Measurements from ENCODE around the gene PMEL. TPM values are rescaled to one million over a fixed set of nuclear protein-coding genes. Genes with fewer than 3 reads are reported as not detected.
"Not testable (repeated sequence)": the region's sequence is repeated elsewhere in the genome, so short reads cannot be mapped to it uniquely, and the experiment has no call there.

PMEL gene
- total and polyA plus RNA-seq, 7 donors = 0.14 to 0.37 (median 0.22) TPM; not detected in 3

DNA sequence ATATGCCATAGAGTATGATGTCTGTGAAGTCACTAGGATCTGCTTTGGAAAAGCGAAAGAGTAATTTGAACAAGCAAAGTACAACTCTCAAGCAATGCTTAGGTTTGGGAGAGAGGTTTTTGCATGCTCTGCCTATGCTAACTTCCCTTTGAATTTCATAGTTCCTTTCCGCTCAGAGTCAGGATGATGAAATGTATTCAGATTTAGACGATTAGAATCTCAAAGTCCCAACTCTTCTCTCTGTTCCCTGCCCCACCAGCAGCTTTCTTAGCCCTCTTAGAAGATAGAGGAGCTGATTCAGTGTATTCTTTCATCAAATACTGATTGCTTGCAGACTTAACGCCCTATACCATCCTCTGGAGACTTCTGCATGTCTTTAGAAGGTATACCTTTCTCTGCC, 19.5 kb upstream of the PMEL start:
- Histone ChIP-seq H3K27ac (no peak overlapping the region), H3K27me3 (ENCODE audit: insufficient read depth in 3 of 3, low read length in 2 of 3) (no peaks in the 10 kb centered on the region), H3K36me3 (ENCODE audit: insufficient read depth in 1 of 2, low read depth in 1 of 2) (peaks cover 5 to 95% of the 10 kb centered on the region in 2 donors), H3K9me3 (no peaks in the 10 kb centered on the region), H3K4me1 (peaks cover 4% of the 10 kb centered on the region), H3K4me3 (no peak overlapping the region)
- 77 to 90% (median 77%) methylated on average over 4 of the region's 4 CpGs for WGBS, 3 donors
- no peak for DNase-seq
- ATAC-seq = no peak
- TF ChIP-seq, protein P1, sequence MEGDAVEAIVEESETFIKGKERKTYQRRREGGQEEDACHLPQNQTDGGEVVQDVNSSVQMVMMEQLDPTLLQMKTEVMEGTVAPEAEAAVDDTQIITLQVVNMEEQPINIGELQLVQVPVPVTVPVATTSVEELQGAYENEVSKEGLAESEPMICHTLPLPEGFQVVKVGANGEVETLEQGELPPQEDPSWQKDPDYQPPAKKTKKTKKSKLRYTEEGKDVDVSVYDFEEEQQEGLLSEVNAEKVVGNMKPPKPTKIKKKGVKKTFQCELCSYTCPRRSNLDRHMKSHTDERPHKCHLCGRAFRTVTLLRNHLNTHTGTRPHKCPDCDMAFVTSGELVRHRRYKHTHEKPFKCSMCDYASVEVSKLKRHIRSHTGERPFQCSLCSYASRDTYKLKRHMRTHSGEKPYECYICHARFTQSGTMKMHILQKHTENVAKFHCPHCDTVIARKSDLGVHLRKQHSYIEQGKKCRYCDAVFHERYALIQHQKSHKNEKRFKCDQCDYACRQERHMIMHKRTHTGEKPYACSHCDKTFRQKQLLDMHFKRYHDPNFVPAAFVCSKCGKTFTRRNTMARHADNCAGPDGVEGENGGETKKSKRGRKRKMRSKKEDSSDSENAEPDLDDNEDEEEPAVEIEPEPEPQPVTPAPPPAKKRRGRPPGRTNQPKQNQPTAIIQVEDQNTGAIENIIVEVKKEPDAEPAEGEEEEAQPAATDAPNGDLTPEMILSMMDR (IDR thresholded peaks at IDR 0.05) = no peak
- intact Hi-C loops (cut with DNase I) = no loop called here

DNA sequence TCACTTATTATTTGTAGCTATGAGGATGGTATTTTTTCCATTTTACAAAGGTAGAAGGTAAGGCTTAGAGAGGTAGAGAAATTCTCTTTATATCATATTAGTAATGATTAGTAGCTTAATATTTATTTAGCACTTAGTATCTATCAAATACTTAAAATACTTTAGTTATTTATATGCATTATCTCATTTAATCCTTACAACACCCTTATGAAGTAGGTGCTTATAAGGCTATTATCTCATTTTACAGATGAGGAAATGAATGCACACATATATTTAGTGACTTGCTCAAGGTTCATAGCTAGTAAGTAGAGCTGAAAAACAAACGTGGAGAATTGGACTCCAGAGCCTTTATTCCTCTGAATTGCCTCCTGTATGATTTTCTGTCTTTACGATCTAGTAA, 19.0 kb upstream of the PMEL start:
- Histone ChIP-seq H3K9me3 (no peaks in the 10 kb centered on the region), H3K4me3 (no peak overlapping the region), H3K36me3 (ENCODE audit: insufficient read depth in 1 of 2, low read depth in 1 of 2) (peaks cover 5 to 94% of the 10 kb centered on the region in 2 donors), H3K27ac (no peak overlapping the region), H3K4me1 (peaks cover 4% of the 10 kb centered on the region), H3K27me3 (ENCODE audit: insufficient read depth in 3 of 3, low read length in 2 of 3) (no peaks in the 10 kb centered on the region)
- WGBS, 3 donors = 58 to 72% (median 68%) methylated on average over 2 of the region's 2 CpGs
- TF ChIP-seq, protein P1 (IDR thresholded peaks at IDR 0.05) = no peak
- intact Hi-C loops (cut with DNase I) = no loop called here
- DNase-seq (no peak), ATAC-seq (no peak)

DNA sequence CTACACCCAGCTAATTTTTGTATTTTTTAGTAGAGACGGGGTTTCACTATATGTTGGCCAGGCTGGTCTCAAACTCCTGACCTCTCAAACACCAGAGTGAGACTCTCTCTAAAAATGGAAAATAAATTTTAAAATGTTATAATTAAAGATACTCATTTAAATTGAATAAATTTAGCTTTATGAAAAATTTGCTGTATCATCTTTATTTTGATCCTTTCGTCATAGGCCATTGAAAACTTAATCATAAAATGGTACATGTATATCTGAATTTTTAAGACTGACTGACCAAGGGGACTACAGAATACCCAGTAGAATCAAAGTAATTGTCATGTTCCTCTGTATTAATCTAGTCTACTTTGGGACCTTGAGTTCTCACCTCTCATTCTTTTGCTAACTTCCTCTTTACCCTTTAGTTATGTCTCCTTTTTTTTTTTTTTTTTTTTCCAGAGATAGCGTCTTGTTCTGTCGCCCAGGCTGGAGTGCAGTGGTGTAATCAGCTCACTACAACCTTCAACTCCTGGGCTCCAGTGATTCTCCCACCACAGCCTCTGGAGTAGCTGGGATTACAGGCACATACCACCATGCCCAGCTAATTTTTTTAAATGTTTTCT, 17.5 kb upstream of the PMEL start:
- ATAC-seq = no peak

DNA sequence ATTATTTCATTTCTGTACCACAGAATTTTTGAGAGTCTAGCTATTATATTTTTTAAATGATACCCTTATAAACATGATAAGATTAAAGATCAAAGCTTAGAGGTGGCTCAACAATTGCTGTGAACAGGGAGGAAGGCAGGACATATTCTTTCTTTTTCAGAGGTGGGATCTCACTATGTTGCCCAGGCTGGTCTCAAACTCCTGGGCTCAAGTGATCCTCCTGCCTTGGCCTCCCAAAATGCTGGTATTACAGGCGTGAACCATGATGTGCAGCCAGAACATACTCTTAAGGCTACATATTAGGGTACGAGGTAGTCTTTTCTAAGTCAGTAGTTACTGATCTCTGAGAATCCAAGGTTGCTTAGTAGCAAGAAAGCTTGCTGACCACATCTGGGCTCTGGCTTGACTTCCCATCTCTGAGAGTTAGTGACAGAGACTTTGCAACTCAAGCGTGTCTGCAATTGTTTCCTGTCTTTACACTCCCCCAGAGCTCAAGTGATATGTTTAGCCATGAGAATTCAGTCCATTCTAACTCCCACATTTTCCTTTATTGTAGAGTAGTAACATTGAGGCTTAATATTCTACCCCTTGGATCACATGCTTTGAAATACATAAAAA, 16.6 kb upstream of the PMEL start:
- H3K4me3 ChIP-seq = no peak overlapping the region
- no peaks in the 10 kb centered on the region for H3K9me3 ChIP-seq
- DNase-seq = no peak
- 70 to 78% (median 74%) methylated on average over 3 of the region's 3 CpGs for WGBS, 3 donors
- H3K4me1 ChIP-seq = peaks cover 10% of the 10 kb centered on the region
- H3K27ac ChIP-seq = no peak overlapping the region
- H3K27me3 ChIP-seq (ENCODE audit: insufficient read depth in 3 of 3, low read length in 2 of 3) = no peaks in the 10 kb centered on the region
- H3K36me3 ChIP-seq (ENCODE audit: insufficient read depth in 1 of 2, low read depth in 1 of 2) = peaks cover 5 to 81% of the 10 kb centered on the region in 2 donors
- ATAC-seq = no peak
- intact Hi-C loops (cut with DNase I) = no loop called here
- TF ChIP-seq, protein P1 (IDR thresholded peaks at IDR 0.05) = no peak

More for the DNA sequence above, 17.5 kb upstream of the PMEL start:
- WGBS, 3 donors = 81 to 95% (median 84%) methylated on average over 4 of the region's 4 CpGs
- no peak for DNase-seq
- Histone ChIP-seq H3K27ac (no peak overlapping the region), H3K4me3 (no peak overlapping the region), H3K9me3 (no peaks in the 10 kb centered on the region), H3K4me1 (peaks cover 10% of the 10 kb centered on the region), H3K36me3 (ENCODE audit: insufficient read depth in 1 of 2, low read depth in 1 of 2) (peaks cover 5 to 90% of the 10 kb centered on the region in 2 donors), H3K27me3 (ENCODE audit: insufficient read depth in 3 of 3, low read length in 2 of 3) (no peaks in the 10 kb centered on the region)
- intact Hi-C loops (cut with DNase I) = no loop called here
- TF ChIP-seq, protein P1 (IDR thresholded peaks at IDR 0.05) = no peak

DNA sequence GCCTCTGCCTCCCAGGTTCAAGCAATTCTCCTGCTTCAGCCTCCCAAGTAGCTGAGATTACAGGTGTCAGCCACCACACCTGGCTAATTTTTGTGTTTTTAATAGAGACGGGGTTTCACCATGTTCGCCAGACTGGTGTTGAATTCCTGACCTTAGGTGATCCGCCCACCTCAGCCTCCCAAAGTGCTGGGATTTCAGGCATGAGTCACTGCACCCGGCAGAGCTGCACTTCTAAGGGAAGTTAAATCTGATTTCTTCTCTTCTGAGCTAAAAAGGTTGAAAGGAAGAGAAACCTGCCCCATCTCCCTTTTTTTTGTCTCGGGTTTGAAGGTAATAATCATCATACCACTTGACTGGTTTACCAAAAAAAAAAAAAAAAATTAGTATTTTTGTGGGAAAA, 16.0 kb upstream of the PMEL start:
- peaks cover 5 to 75% of the 10 kb centered on the region in 2 donors for H3K36me3 ChIP-seq (ENCODE audit: insufficient read depth in 1 of 2, low read depth in 1 of 2)
- intact Hi-C loops (cut with DNase I); H3K27me3 ChIP-seq (ENCODE audit: insufficient read depth in 3 of 3, low read length in 2 of 3); H3K4me3 ChIP-seq; H3K9me3 ChIP-seq; ATAC-seq; H3K27ac ChIP-seq; DNase-seq: not testable (repeated sequence)
- 68 to 69% (median 68%) methylated on average over 5 of the region's 5 CpGs for WGBS, 3 donors
- peaks cover 12% of the 10 kb centered on the region for H3K4me1 ChIP-seq

Measured in psoas muscle (tissue), 8 donors.